Subcutaneous adipose tissue (tissue), 4 donors: ENCODE data around the gene FRY. TPM values are rescaled to one million over a fixed set of nuclear protein-coding genes. Genes with fewer than 3 reads are reported as not detected.

Experiments
- CTCF ChIP-seq: fragments of 450-650 bp; IDR thresholded peaks from one replicate; pipeline ENCODE4 v1.5.1; 2016; ENCODE audit warnings: low read depth, mild to moderate bottlenecking, control low read depth, antibody characterized with exemption, moderate library complexity
- total RNA-seq, 4 donors: library from RNA; depleted of rRNA; stranded (reverse); fragments of >200 nt; gene quantifications; one replicate each; pipeline ENCODE4 v1.1.0, GENCODE V29; 2016

The FRY gene
- total RNA-seq, 4 donors from 2014 or later: 26.2 to 71.6 (median 41.1) TPM

DNA sequence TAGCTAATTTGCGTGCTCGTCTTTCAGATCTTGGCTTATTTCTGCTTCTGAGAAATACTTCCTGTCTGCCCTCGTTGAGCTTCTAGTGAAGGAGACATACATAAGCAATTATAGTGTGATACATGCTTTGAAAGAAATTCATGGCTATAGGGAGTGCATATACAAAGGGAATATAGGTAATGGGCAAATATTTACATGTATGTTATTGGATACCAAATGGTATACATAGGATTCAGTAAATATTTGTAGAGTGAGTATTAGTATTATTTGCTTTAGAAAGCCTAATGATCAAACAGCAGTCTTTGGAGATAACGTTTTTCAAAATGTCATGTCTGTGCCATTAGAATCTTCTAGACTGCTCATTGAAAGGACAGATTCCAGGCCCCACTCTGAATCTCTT lies 289.0 kb downstream of the FRY start:
- TF ChIP-seq CTCF: no peak

- TF ChIP-seq CTCF: no peak
Observed at GRCh38 chr13:32323912-32324311, 292.3 kb downstream of the FRY start.

DNA sequence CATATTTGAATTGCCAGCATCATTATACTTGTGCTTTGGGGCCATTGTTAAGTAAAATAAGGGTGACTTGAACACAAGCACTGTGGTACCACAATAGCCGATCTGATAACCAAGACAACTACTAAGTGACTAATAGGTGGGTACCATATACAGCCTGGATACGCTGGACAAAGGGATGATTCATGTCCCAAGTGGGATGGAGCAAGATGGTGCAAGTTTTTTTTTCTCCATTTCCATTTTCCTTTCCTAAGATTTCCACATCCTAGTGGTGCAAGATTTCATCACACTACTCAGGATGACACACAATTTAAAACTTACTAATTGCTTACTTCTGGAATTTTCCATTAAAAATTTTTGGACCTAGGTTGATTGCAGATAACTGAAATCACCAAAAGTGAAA lies 298.9 kb downstream of the FRY start:
- no peak for TF ChIP-seq CTCF

DNA sequence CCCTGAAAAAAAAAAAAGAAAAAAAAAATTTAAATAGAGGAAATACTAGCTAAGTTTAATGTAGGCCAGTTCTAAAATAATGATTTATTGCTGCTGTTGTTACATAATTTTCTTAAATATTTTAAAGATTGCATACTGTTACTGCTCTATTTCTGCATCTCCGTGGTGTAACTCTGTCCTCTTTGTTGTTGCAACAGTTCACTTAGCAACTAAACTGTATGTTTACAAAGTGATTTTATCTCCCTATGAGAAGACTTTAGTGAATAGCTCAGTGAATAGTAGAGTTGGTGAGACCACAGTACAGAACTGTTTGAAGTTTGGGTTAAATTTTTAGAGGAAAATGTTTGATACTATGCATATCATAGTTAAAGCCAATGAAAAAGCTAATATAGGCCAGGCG lies 303.1 kb downstream of the FRY start:
- TF ChIP-seq CTCF: no peak

DNA sequence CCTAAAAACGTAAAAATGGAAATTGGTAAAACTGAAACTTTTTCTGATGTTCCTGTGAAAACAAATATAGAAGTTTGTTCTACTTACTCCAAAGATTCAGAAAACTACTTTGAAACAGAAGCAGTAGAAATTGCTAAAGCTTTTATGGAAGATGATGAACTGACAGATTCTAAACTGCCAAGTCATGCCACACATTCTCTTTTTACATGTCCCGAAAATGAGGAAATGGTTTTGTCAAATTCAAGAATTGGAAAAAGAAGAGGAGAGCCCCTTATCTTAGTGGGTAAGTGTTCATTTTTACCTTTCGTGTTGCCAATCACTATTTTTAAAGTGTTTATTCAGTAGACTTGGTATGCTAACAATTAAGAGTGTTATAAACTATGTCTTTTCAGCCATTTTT lies 309.3 kb downstream of the FRY start:
- no peak for TF ChIP-seq CTCF

GRCh38 chr13:32347651-32348050 lies 316.1 kb downstream of the FRY start:
- no peak for TF ChIP-seq CTCF
